Measurements from ENCODE around the gene BBIP1. TPM values are rescaled to one million over a fixed set of nuclear protein-coding genes. Genes with fewer than 3 reads are reported as not detected.

Gene BBIP1
- total and polyA plus RNA-seq, 9 of the 15 experiments (the other 6 are each of a cell fraction or from before 2014, with no cell fraction given): 5.2 to 31.0 (median 19.4) TPM

DNA sequence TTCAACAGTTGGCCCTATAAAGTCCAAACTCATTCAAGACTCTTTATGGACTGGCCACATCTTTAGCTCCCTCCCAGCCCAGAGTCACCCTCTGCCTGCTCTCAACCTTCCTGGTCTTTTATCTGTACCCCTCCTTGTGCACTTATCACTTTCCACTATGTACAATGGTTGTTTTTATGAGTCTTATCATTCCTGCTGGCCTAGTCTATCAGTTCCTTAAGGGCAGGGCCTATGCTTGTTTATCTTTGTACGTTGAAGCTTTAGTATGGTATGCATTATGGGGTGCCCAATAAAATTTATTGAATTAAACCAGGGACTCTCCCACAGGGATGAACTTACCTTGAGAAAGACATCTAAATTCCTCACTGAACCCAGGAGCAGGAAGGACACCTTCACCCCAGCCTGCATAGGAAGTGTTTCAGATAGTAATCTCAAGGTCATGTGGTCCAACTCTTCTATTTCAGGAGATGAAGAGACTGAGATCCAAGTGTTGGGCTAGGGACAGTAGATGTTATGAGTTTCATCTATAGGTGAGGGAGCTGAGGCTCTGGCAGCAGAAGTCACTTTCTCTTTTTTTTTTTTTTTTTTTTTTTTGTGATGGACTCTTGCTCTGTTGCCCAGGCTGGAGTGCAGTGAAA is 60.6 kb downstream of the BBIP1 start (continued):
- TF ChIP-seq PHB2 (IDR thresholded peaks at IDR 0.05; ENCODE audit: low read depth) (peak; percentile 49; the same call in 1 of the 2 replicates), NRF1 (conservative IDR thresholded peaks at IDR 0.05 in 1 of 2, IDR thresholded peaks at IDR 0.05 in 1 of 2) (no peak), HDAC3 (IDR thresholded peaks at IDR 0.05; ENCODE audit: borderline replicate concordance, partially characterized antibody) (peak; percentile 65), KDM5B (IDR thresholded peaks at IDR 0.05; ENCODE audit: insufficient replicate concordance, low read depth, low read length) (no peak), COPS2 (conservative IDR thresholded peaks at IDR 0.05) (no peak), HNRNPH1 (optimal IDR thresholded peaks at IDR 0.05; ENCODE audit: low read depth, low read length) (no peak), TCF7L2 (IDR thresholded peaks at IDR 0.05; ENCODE audit: low read depth, low read length) (no peak), CBX8 (IDR thresholded peaks at IDR 0.05; ENCODE audit: borderline replicate concordance, extremely low read depth, low read depth, low read length, poor library complexity, severe bottlenecking) (no peak), TOE1 (IDR thresholded peaks at IDR 0.05; ENCODE audit: borderline replicate concordance) (no peak), TOE1 (CRISPR knock-in tag; IDR thresholded peaks at IDR 0.05; ENCODE audit: borderline replicate concordance, low read depth) (no peak), POLR2A (conservative IDR thresholded peaks at IDR 0.05) (no peak), ZNF263 (CRISPR knock-in tag; IDR thresholded peaks at IDR 0.05; ENCODE audit: borderline replicate concordance) (no peak), PML (IDR thresholded peaks at IDR 0.05; ENCODE audit: low read length) (peak; percentile 83), TCFL5 (CRISPR knock-in tag; conservative IDR thresholded peaks at IDR 0.05) (no peak), ZSCAN29 (IDR thresholded peaks at IDR 0.05) (no peak)
- TF ChIP-seq, protein P1, sequence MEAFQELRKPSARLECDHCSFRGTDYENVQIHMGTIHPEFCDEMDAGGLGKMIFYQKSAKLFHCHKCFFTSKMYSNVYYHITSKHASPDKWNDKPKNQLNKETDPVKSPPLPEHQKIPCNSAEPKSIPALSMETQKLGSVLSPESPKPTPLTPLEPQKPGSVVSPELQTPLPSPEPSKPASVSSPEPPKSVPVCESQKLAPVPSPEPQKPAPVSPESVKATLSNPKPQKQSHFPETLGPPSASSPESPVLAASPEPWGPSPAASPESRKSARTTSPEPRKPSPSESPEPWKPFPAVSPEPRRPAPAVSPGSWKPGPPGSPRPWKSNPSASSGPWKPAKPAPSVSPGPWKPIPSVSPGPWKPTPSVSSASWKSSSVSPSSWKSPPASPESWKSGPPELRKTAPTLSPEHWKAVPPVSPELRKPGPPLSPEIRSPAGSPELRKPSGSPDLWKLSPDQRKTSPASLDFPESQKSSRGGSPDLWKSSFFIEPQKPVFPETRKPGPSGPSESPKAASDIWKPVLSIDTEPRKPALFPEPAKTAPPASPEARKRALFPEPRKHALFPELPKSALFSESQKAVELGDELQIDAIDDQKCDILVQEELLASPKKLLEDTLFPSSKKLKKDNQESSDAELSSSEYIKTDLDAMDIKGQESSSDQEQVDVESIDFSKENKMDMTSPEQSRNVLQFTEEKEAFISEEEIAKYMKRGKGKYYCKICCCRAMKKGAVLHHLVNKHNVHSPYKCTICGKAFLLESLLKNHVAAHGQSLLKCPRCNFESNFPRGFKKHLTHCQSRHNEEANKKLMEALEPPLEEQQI (IDR thresholded peaks at IDR 0.05): peak; percentile 57; the same call in 1 of the 2 replicates
- TF ChIP-seq, protein P2, sequence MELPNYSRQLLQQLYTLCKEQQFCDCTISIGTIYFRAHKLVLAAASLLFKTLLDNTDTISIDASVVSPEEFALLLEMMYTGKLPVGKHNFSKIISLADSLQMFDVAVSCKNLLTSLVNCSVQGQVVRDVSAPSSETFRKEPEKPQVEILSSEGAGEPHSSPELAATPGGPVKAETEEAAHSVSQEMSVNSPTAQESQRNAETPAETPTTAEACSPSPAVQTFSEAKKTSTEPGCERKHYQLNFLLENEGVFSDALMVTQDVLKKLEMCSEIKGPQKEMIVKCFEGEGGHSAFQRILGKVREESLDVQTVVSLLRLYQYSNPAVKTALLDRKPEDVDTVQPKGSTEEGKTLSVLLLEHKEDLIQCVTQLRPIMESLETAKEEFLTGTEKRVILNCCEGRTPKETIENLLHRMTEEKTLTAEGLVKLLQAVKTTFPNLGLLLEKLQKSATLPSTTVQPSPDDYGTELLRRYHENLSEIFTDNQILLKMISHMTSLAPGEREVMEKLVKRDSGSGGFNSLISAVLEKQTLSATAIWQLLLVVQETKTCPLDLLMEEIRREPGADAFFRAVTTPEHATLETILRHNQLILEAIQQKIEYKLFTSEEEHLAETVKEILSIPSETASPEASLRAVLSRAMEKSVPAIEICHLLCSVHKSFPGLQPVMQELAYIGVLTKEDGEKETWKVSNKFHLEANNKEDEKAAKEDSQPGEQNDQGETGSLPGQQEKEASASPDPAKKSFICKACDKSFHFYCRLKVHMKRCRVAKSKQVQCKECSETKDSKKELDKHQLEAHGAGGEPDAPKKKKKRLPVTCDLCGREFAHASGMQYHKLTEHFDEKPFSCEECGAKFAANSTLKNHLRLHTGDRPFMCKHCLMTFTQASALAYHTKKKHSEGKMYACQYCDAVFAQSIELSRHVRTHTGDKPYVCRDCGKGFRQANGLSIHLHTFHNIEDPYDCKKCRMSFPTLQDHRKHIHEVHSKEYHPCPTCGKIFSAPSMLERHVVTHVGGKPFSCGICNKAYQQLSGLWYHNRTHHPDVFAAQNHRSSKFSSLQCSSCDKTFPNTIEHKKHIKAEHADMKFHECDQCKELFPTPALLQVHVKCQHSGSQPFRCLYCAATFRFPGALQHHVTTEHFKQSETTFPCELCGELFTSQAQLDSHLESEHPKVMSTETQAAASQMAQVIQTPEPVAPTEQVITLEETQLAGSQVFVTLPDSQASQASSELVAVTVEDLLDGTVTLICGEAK (IDR thresholded peaks at IDR 0.05): no peak
- TF ChIP-seq, protein P2 (CRISPR knock-in tag; IDR thresholded peaks at IDR 0.05): no peak

Measured in K562 (cell line).